Measurements from ENCODE around the gene TBPL1. TPM values are rescaled to one million over a fixed set of nuclear protein-coding genes. Genes with fewer than 3 reads are reported as not detected.

TBPL1 gene
- total and polyA plus RNA-seq, 2 of the 13 experiments (the other 11 are each of a cell fraction or from before 2014, with no cell fraction given) = 25.3 to 39.3 TPM

- TF ChIP-seq ZBTB21 (CRISPR knock-in tag; IDR thresholded peaks at IDR 0.05) (no peak), NFATC3 (CRISPR knock-in tag; IDR thresholded peaks at IDR 0.05) (no peak), FIP1L1 (IDR thresholded peaks at IDR 0.05; ENCODE audit: borderline replicate concordance, insufficient read depth, low read depth, low read length) (no peak)
These were observed 11.7 kb downstream of the TBPL1 start (continued) for GRCh38 chr6:133964702-133965101.

- in situ Hi-C loops (cut with HindIII; ENCODE audit: extremely low pct_ligation_motif_present, low pct_unique_long_range_greater_than_20kb) = no loop called here
- H3K79me2 ChIP-seq (ENCODE audit: insufficient read depth, low read length) = peaks cover 16% of the 10 kb centered on the region
These were observed 12.9 kb downstream of the TBPL1 start for GRCh38 chr6:133965817-133966360.

More at GRCh38 chr6:133965817-133966360, 12.9 kb downstream of the TBPL1 start:
- BruUV-seq (replicated peaks) = no TSS peak
- ChIA-PET POLR2A (no interaction called here), CTCF (ENCODE audit: low intra/inter-chr PET ratio, low total read pairs) (no interaction called here)
- Histone ChIP-seq H3K27me3 (ENCODE audit: control insufficient read depth in 1 of 2, insufficient read depth in 2 of 2, low read length in 2 of 2) (no peaks in the 10 kb centered on the region), H3K4me3 (replicated peaks in 1 of 3; ENCODE audit: insufficient read depth in 1 of 3, low read depth in 2 of 3, low read length in 3 of 3) (no peak overlapping the region), H2AFZ (ENCODE audit: low read length) (no peak overlapping the region), H3K27ac (ENCODE audit: extremely low read length, insufficient read depth, low read length) (no peak overlapping the region), H3K9me3 (ENCODE audit: low read length) (no peaks in the 10 kb centered on the region), H3K4me1 (ENCODE audit: insufficient read depth, low read length) (no peaks in the 10 kb centered on the region), H3K36me3 (replicated peaks in 1 of 2; ENCODE audit: control insufficient read depth in 1 of 2, insufficient read depth in 2 of 2, low read length in 2 of 2) (no peaks in the 10 kb centered on the region), H3K9ac (ENCODE audit: insufficient read depth, low read depth, low read length) (no peak overlapping the region), H4K20me1 (ENCODE audit: insufficient read depth, low read length) (no peaks in the 10 kb centered on the region), H3K4me2 (ENCODE audit: low read depth, low read length) (no peak overlapping the region)
- ATAC-seq (no peak), DNase-seq (ENCODE audit: low spot score) (no peak), FAIRE-seq (no peak)
- TF ChIP-seq TEAD3 (CRISPR knock-in tag; optimal IDR thresholded peaks at IDR 0.05; ENCODE audit: borderline replicate concordance) = no peak
- TF ChIP-seq SRSF4 (IDR thresholded peaks at IDR 0.05; ENCODE audit: low read depth, low read length, poor library complexity, severe bottlenecking) = no peak
- no peak for TF ChIP-seq ZNF17 (CRISPR knock-in tag; IDR thresholded peaks at IDR 0.05)
- no peak for TF ChIP-seq BORCS8-MEF2B (CRISPR knock-in tag; IDR thresholded peaks at IDR 0.05)
- TF ChIP-seq FOXM1 (CRISPR knock-in tag; IDR thresholded peaks at IDR 0.05) = no peak
- no peak for TF ChIP-seq NFATC3 (CRISPR knock-in tag; IDR thresholded peaks at IDR 0.05)
- TF ChIP-seq RFX3 (CRISPR knock-in tag; IDR thresholded peaks at IDR 0.05) = no peak
- no peak for TF ChIP-seq TGIF2 (CRISPR knock-in tag; IDR thresholded peaks at IDR 0.05)
- no peak for TF ChIP-seq ZNF382 (CRISPR knock-in tag; IDR thresholded peaks at IDR 0.05; ENCODE audit: borderline replicate concordance)
- no peak for TF ChIP-seq ATF7-NPFF (CRISPR knock-in tag; IDR thresholded peaks at IDR 0.05; ENCODE audit: low read depth)
- TF ChIP-seq CREB1 (IDR thresholded peaks at IDR 0.05) = no peak
- no peak for TF ChIP-seq CREB1 (CRISPR knock-in tag; IDR thresholded peaks at IDR 0.05)
- no peak for TF ChIP-seq GATA4 (IDR thresholded peaks at IDR 0.05; ENCODE audit: borderline replicate concordance, low read depth)
- TF ChIP-seq ZNF282 (IDR thresholded peaks at IDR 0.05; ENCODE audit: partially characterized antibody) = no peak
- no peak for TF ChIP-seq ZNF749 (CRISPR knock-in tag; IDR thresholded peaks at IDR 0.05; ENCODE audit: borderline replicate concordance)
- no peak for TF ChIP-seq ZNF713 (CRISPR knock-in tag; IDR thresholded peaks at IDR 0.05)
- no peak for TF ChIP-seq CREBL2 (CRISPR knock-in tag; IDR thresholded peaks at IDR 0.05; ENCODE audit: borderline replicate concordance)
- no peak for TF ChIP-seq ZMYM4 (CRISPR knock-in tag; IDR thresholded peaks at IDR 0.05)
- no peak for TF ChIP-seq CEBPG (CRISPR knock-in tag; IDR thresholded peaks at IDR 0.05)
- TF ChIP-seq RBM22 (optimal IDR thresholded peaks at IDR 0.05; ENCODE audit: low read length) = no peak
- TF ChIP-seq TERF1 (CRISPR knock-in tag; IDR thresholded peaks at IDR 0.05) = no peak
- WGBS (ENCODE audit: low lambda C conversion rate) = 97% methylated on average over 4 of the region's 4 CpGs
- intact Hi-C loops (cut with micrococcal nuclease; ENCODE audit: unreplicated experiment) = no loop called here
